AG04450 (cell line): ENCODE measurements around the gene SCGB3A1. TPM values are rescaled to one million over a fixed set of nuclear protein-coding genes. Genes with fewer than 3 reads are reported as not detected.

ENCODE experiments used
- CTCF ChIA-PET: fragments of 300-600, 350-600 bp; formaldehyde crosslinking; extraction: SDS; loops from one replicate; lab custom pipeline; 2022; ENCODE audit warnings: antibody characterized with exemption, inconsistent platforms; lab: Charles Lee
- POLR2A ChIA-PET: fragments of 350-600 bp; formaldehyde crosslinking; extraction: SDS; loops from one replicate; lab custom pipeline; 2021; ENCODE audit warnings: antibody characterized with exemption, inconsistent platforms; lab: Yijun Ruan, JAX
- DNase-seq: peaks from one replicate; pipeline ENCODE4 v3.0.0-alpha.2; 2011; ENCODE audit warnings: low read depth, low spot score
- H3K27ac ChIP-seq: one replicate; pipeline ENCODE4 v1.5.1; 2012; ENCODE audit warnings: low read depth, low read length, control low read depth
- H3K27me3 ChIP-seq: one replicate; pipeline ENCODE4 v1.6.0; 2012; ENCODE audit warnings: low read length; ENCODE audit not compliant: control insufficient read depth, insufficient read depth
- H3K4me3 ChIP-seq: 2 replicates; pipeline ENCODE4 v1.5.1; 2011; ENCODE audit warnings: mild to moderate bottlenecking, low read depth, low read length, control low read depth
- H3K9me3 ChIP-seq: 2 replicates; pipeline ENCODE4 v1.5.1; 2012; ENCODE audit warnings: low read length; ENCODE audit not compliant: control insufficient read depth, insufficient read depth
- CTCF ChIP-seq: IDR thresholded peaks from 2 replicates; pipeline ENCODE4 v1.5.1; 2011; ENCODE audit warnings: low read depth, low read length, control low read depth, inconsistent platforms
- polyA plus RNA-seq: library from polyadenylated mRNA; depleted of rRNA; stranded (reverse); fragments of >200 nt; gene quantifications from 2 replicates; pipeline ENCODE4 v1.2.3, GENCODE V29; 2011

Gene SCGB3A1
- polyA plus RNA-seq, 1 experiment: not detected

- TF ChIP-seq CTCF: no peak
- Histone ChIP-seq H3K27ac (no peak overlapping the region), H3K9me3 (no peaks in the 10 kb centered on the region), H3K27me3 (peaks cover 31% of the 10 kb centered on the region), H3K4me3 (no peak overlapping the region)
- POLR2A ChIA-PET: no interaction called here
- CTCF ChIA-PET: interaction anchor here (0.6 kb wide), 1 partner anchor 270 kb away, joined by 6 read pairs; no protein-coding TSS in a partner anchor
- no peak for DNase-seq
Observed at GRCh38 chr5:180590543-180591310, 572 bp downstream of the SCGB3A1 start.

GRCh38 chr5:180589771-180590542 lies 1.3 kb downstream of the SCGB3A1 start:
- H3K4me3 ChIP-seq: no peak overlapping the region
- no peak for DNase-seq
- ChIA-PET POLR2A (no interaction called here), CTCF (interaction anchor here (0.6 kb wide), 1 partner anchor 270 kb away, joined by 6 read pairs; no protein-coding TSS in a partner anchor)
- H3K27me3 ChIP-seq: peaks cover 31% of the 10 kb centered on the region
- no peak for TF ChIP-seq CTCF
- no peaks in the 10 kb centered on the region for H3K9me3 ChIP-seq
- H3K27ac ChIP-seq: no peak overlapping the region

- POLR2A ChIA-PET: no interaction called here
- Histone ChIP-seq H3K9me3 (peaks cover 7% of the 10 kb centered on the region; the same call in 1 of the 2 replicates), H3K27me3 (peaks cover 19% of the 10 kb centered on the region), H3K27ac (no peak overlapping the region), H3K4me3 (no peak overlapping the region)
- CTCF ChIA-PET: no interaction called here
- no peak for TF ChIP-seq CTCF
- no peak for DNase-seq
Observed at GRCh38 chr5:180586870-180587269, 4.4 kb downstream of the SCGB3A1 start.

GRCh38 chr5:180586204-180586603 lies 5.1 kb downstream of the SCGB3A1 start:
- Histone ChIP-seq H3K27me3 (peaks cover 16% of the 10 kb centered on the region), H3K27ac (no peak overlapping the region), H3K9me3 (peaks cover 7% of the 10 kb centered on the region; the same call in 1 of the 2 replicates), H3K4me3 (no peak overlapping the region)
- DNase-seq: no peak
- no peak for TF ChIP-seq CTCF
- ChIA-PET CTCF (no interaction called here), POLR2A (no interaction called here)

GRCh38 chr5:180583738-180584137 lies 7.6 kb downstream of the SCGB3A1 start:
- H3K27ac ChIP-seq: no peak overlapping the region
- H3K27me3 ChIP-seq: peaks cover 1% of the 10 kb centered on the region
- ChIA-PET POLR2A (no interaction called here), CTCF (interaction anchor here (0.5 kb wide), 1 partner anchor 381 kb away, joined by 3 read pairs; no protein-coding TSS in a partner anchor)
- no peak for DNase-seq
- H3K4me3 ChIP-seq: no peak overlapping the region
- no peak for TF ChIP-seq CTCF
- H3K9me3 ChIP-seq: peaks cover 7% of the 10 kb centered on the region; the same call in 1 of the 2 replicates
